ENCODE measurements around the gene TEN1. TPM values are rescaled to one million over a fixed set of nuclear protein-coding genes. Genes with fewer than 3 reads are reported as not detected.
"Not testable (repeated sequence)": the region's sequence is repeated elsewhere in the genome, so short reads cannot be mapped to it uniquely, and the experiment has no call there.

The TEN1 gene, protein sequence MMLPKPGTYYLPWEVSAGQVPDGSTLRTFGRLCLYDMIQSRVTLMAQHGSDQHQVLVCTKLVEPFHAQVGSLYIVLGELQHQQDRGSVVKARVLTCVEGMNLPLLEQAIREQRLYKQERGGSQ
- polyA plus RNA-seq (ENCODE audit: insufficient read length): 9.6 TPM

- peak; percentile 98 for DNase-seq
These were observed at the start of gene TEN1, which contains the start of gene ACOX1 for GRCh38 chr17:75978938-75979704. TSS of gene TEN1 (plus strand) at chr17:75979240. CDS start at chr17:75986193, 6,953 bp downstream. TSS of gene ACOX1 (minus strand) at chr17:75979166. CDS start at chr17:75979073, 93 bp downstream.

GRCh38 chr17:75931062-75931461 is 48.0 kb upstream of the TEN1 start:
- no peak for DNase-seq

DNA sequence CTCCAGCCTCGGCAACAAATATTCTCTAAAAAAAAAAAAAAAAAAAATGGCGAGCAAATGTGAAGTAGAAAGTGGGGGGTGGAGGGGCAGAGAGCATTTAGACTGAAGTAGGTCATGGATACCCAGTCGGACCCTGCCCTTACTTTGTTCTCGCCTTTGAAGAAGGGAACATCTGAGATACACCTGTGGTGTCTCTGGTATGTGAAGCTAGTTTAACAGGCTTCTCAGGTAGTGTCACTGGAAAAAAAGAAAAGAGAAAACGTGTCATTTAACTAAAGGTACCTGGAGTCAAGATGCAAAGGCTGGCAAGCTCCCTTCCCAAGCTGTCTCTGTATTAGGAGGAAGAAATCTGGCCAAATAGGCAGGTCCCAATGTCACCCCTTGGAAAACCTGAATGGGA is 46.2 kb upstream of the TEN1 start:
- no peak for DNase-seq

GRCh38 chr17:75933808-75934207 is 45.2 kb upstream of the TEN1 start:
- no peak for DNase-seq

DNA sequence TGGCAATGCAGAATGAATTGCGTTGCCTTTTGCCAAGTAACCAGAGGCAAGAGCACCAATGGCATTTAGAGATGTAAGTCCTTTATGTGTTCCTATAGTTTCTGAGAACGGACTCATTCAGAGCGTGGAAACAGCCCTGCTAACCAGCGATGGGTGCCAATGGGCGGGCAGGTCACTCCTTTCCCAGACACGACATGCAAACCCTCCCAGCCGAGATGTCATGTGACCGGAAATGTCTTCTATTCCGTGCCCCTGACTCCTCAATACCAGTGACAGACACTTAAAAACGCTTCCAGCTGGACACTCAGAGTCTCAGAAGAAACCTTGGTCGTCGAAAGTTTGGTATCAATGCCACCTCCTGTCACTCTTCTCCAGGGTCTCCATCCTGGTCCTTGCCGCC is 41.4 kb upstream of the TEN1 start:
- DNase-seq: no peak

- DNase-seq: peak; percentile 92
These were observed 38.2 kb upstream of the TEN1 start, which contains the start of gene FBF1 for GRCh38 chr17:75940727-75941441. TSS of gene FBF1 (minus strand) at chr17:75941042. CDS start at chr17:75938149, 2,893 bp downstream.

GRCh38 chr17:75941442-75941819 is 37.6 kb upstream of the TEN1 start:
- no peak for DNase-seq

DNA sequence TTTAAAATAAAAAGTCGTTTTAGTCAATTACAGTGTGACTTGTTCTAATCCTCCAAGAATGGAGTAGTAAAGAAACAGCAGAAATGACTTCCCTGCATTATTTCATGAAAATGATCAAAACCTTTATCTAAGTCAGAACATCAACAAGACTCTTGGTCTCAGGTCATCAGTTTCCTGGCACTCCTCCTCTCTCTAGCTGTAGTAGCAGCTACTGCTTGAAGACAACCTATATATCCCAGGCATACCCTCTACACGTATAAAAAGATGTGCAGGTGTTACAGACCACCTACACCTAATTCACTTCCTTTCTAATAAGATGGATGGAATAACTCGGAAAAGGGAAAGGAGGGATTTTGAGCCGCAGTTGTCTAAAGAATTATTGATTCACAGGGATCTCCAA is 36.6 kb upstream of the TEN1 start:
- DNase-seq: no peak

- no peak for DNase-seq
These were observed 35.5 kb upstream of the TEN1 start for GRCh38 chr17:75943491-75943890.

GRCh38 chr17:75945211-75945610 is 33.8 kb upstream of the TEN1 start:
- DNase-seq: no peak

DNA sequence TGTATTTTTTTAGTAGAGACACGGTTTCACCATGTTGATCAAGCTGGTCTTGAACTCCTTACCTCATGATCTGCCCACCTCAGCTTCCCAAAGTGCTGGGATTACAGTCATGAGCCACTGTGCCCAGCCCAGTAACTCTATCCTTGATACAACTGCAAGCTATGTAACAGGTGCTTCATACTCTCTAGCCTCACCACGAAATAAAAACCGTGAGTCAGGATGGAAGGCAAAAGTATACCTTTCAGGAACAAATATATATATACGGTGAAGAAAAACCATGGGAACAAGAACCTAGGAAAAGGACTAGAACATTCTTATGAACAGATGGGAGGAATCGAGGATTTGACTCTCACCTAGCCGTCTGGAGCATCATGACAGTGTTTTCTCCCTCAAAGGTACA is 28.6 kb upstream of the TEN1 start:
- DNase-seq: no peak

GRCh38 chr17:75950855-75951554 is 28.0 kb upstream of the TEN1 start:
- peak; percentile 32 for DNase-seq

DNA sequence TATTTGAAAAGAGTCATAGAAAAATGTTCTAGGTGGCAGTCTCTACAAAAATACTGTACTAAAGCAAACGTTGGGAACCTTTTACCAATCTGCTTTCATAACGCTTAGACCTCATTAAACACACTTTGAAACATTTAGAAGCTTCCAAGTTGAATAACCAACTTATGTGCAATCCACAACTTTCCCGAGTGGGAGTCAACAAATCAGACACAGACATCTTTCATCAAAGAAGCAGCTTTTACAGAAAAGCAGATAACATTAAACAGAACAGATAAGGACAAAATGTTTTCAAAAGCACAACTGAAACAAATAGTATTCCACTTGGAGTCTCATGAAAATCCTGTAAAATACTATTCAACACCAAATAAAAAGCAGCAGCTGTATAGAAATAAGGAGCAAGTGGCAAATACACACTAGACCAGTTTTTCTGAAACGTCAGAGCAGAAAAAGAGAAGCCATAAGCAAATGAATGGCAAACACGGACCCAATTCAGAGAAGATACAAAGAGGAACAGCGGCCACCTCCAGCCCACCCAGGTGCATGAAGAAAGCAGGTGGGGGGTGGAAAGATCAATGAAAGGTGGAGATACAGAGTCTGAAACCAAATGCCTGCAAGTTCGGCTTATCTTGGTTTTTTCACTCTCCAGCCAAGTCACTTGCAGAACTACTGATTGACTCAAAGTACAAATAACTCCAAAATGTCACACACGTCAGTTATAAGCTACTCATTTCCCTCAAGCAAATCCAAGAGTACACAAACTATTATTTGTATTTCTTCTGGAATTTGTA is 19.8 kb upstream of the TEN1 start:
- no peak for DNase-seq

DNA sequence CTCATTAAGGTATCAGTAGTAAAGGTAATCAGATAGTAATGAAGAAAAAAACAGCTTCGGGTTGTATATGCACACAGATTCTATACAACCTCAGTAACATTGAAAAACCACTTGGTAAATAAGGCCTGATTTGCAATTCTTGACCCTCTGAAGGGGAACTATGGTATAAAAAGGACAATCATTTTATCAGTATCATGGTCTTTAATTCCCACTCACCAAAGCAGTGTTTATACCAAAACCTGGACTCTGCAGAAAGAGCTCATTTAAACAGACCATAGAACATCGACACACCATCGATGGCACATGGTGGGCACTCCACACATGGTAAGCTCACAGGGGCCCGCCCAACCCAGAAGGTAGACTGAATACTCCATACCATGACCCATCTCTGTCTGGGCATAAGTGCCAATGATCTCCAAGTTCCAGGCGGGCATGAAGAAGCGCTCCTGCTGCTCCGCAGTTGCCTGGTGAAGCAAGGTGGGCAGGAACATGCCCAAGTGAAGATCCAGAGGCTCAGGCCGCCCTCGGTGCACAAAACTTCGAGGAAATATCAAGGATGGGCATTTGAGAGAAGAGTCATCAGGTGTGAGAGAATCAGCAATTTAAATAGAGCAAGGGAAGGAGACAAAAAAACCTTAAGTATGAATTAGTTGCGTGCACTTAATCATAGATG is 19.1 kb upstream of the TEN1 start:
- no peak for DNase-seq

- no peak for DNase-seq
These were observed 13.6 kb upstream of the TEN1 start for GRCh38 chr17:75965468-75965867.

DNA sequence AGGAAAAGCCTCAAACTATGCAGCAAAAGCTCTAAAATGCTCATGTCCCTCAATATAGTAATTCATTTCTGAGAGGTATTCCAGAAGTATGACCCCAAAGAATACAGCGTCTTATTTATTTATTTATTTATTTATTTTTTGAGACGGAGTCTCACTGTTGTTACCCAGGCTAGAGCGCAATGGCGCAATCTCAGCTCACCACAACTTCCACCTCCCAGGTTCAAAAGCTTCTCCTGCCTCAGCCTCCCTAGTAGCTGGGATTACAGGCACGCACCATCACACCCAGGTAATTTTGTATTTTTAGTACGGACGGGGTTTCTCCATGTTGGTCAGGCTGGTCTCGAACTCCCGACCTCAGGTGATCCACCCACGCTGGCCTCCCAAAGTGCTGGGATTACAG is 10.0 kb upstream of the TEN1 start:
- DNase-seq: not testable (repeated sequence)

DNA sequence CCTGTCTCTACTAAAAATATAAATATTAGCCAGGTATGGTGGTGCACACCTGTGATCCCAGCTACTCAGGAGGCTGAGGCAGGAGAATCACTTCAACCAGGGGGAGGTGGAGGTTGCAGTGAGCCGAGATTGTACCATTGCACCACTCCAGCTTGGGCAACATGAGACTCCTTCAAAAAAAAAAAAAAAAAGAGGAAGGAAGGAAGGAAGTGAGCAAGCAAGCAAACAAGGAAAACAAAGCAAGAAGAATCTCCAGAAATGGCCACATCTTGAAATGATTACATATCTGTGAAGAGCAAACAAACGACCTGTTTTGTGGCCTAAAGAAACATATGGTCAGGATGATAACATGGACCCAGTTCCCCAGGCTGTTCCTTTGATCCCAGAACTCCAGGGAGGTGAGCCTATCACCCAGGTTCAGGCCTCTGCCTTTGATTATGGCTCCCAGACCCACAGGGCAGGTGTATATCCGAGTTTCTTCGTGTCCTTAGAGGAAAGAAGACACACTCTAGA is 9.0 kb upstream of the TEN1 start:
- DNase-seq: no peak

DNA sequence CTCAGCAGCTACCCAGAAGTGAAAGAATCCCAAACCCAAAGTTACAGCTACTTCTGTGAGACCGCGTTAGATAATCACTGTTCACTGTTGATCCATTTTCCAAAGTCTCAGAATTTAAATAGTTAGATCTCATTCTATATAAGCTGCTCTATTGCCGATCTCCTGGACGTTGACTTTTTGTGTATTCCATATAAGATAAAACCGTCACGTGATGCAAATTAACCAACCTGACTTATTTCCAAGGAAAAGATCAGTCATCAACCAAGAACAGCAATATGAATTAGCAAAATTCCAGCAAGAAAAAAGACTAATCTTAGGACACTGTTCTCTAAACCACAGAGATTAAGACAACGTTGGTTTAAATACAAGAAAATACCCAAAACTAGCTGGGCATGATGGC is 8.4 kb upstream of the TEN1 start:
- DNase-seq: no peak

GRCh38 chr17:75975187-75975586 is 3.9 kb upstream of the TEN1 start:
- DNase-seq: not testable (repeated sequence)

DNA sequence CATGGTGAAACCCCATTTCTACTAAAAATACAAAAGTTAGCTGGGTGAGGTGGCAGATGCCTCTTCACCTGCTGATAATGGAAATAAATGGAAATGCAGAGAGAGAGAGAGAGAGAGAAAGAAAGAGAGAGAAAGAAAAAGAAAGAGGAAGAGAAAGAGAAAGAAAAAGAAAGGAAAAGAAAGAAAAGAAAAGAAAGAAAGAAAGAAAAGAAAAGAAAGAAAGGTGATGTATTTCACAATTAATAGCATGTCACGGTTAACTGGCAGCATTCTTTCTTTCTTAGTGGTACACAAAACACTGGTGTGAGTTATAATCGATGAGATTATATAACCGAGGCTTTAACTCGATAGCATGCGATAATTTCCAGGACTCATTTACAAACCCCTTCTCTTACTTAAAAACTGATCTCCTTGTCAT is 3.3 kb upstream of the TEN1 start:
- DNase-seq: no peak

GRCh38 chr17:75976175-75976848 is 2.7 kb upstream of the TEN1 start:
- DNase-seq: no peak
